AG09309 (cell line): Measurements from ENCODE around the gene RANGRF.

Experiments
- DNase-seq: peaks from one replicate; pipeline ENCODE4 v3.0.0-alpha.2; 2010; ENCODE audit warnings: low read depth
- H3K4me3 ChIP-seq: 2 replicates; pipeline ENCODE4 v1.5.1; 2011; ENCODE audit warnings: mild to moderate bottlenecking, low read depth, low read length, moderate library complexity; ENCODE audit not compliant: control insufficient read depth
- TF ChIP-seq, protein P1 (sequence below): IDR thresholded peaks from 2 replicates; pipeline ENCODE4 v1.5.1; 2011; ENCODE audit warnings: mild to moderate bottlenecking, low read depth, low read length, inconsistent platforms; ENCODE audit not compliant: insufficient read depth, control insufficient read depth; ENCODE audit errors: missing control alignments

The RANGRF gene

DNA sequence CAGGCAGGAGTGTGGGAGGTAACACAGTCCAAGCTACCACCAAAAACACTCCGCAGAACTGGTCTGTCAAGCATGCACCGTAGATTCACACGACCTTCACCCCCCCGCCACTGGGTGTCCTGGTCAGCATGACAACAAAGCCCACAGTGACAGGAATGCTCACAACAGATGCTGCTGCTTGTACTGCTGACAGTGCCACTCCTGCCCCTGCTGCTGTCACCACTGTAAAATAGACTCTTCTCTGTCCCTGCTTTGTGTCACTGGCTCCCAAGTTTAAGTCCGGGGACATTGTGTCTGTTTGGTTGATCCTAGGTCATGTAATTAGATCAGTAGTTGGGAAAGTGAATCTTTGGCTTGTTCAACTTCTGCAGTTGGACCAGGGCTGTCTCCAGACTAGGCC is 44.2 kb downstream of the RANGRF start:
- DNase-seq = no peak
- no peak overlapping the region for H3K4me3 ChIP-seq
- TF ChIP-seq, protein P1, sequence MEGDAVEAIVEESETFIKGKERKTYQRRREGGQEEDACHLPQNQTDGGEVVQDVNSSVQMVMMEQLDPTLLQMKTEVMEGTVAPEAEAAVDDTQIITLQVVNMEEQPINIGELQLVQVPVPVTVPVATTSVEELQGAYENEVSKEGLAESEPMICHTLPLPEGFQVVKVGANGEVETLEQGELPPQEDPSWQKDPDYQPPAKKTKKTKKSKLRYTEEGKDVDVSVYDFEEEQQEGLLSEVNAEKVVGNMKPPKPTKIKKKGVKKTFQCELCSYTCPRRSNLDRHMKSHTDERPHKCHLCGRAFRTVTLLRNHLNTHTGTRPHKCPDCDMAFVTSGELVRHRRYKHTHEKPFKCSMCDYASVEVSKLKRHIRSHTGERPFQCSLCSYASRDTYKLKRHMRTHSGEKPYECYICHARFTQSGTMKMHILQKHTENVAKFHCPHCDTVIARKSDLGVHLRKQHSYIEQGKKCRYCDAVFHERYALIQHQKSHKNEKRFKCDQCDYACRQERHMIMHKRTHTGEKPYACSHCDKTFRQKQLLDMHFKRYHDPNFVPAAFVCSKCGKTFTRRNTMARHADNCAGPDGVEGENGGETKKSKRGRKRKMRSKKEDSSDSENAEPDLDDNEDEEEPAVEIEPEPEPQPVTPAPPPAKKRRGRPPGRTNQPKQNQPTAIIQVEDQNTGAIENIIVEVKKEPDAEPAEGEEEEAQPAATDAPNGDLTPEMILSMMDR = no peak

DNA sequence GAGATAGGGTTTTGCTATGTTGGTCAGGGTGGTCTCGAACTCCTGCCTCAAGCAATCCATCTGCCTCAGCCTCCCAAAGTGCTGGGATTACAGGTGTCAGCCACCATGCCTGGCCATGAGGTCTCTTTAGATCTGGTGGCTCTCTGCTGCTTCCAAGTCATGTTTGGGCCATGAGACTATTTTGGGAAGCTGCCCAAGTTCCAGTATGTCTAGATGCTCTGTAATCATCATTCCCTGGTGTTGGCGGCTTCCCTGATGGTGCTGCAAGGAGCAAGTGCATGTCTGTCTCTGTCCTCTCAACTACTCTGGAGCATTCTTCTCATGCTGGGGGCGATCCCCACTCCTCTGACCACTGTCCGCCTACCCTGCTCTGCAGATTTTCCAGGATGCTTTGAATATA is 44.8 kb downstream of the RANGRF start:
- no peak for DNase-seq
- H3K4me3 ChIP-seq = no peak overlapping the region
- TF ChIP-seq, protein P1 = no peak

DNA sequence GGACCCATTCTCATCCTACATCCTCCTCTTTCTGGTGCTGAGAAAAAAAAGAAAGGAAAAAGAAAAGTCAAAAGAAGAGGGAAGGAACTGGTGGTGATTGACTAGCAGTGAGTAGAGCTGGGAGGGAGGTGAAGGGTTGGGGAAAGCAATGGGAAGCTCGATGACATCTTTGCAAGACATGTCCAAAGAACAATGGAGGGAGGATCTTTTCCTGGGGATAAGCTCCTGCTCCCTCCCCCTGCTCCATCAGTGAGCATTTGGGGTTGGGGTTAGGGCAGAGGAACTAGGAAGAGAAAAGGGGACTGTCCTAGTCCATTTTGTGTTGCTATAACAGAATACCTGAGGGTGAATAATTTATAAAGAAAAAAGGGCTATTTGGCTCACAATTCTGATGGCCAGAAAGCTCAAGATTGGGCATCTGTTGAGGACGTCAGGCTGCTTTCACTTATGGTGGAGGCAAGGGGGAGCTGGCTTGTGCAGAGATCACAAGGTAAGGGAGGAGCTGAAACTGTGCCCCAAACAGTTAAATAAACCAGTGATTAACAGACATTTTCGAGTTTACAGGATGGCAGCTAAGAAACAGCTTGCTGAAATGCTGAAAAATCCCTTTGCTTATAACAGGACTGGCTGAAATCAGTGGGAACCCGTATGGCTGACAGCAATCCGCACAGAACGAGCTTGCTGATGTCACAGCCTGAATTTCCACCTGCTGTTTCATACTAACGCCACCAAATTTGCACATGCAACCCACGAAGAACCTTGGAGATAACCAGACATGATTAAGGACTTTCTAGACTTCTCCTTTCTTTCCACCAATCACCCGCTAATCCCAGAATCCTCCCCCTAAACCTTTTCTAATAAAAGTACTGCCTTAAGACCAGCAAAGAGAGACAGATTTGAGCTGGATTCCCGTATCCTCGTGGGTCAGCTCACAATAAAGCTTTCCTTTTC is 49.6 kb downstream of the RANGRF start:
- no peak for DNase-seq
- no peak overlapping the region for H3K4me3 ChIP-seq
- TF ChIP-seq, protein P1 = no peak

GRCh38 chr17:8338753-8339140 is 50.3 kb downstream of the RANGRF start:
- TF ChIP-seq, protein P1 = no peak
- H3K4me3 ChIP-seq = no peak overlapping the region
- DNase-seq = no peak

- no peak within 1 kb of the TSS for H3K4me3 ChIP-seq
- DNase-seq = no peak
- TF ChIP-seq, protein P1 = no peak
Measured at GRCh38 chr17:8339540-8339939, 51.1 kb downstream of the RANGRF start, which contains the start of gene ODF4. ODF4 (plus strand) TSS chr17:8339840; CDS start chr17:8340052, 212 bp downstream.
